PFSK-1 (cell line): ENCODE results near the gene C15orf40.

Experiments
- FOXP2 ChIP-seq: optimal IDR thresholded peaks from 2 replicates; pipeline ENCODE3; 2011; ENCODE audit warnings: borderline replicate concordance, control low read depth, inconsistent platforms; ENCODE audit not compliant: insufficient read depth; ENCODE audit errors: extremely low read length, extremely low read depth
- POLR2AphosphoS5 ChIP-seq: IDR thresholded peaks from 2 replicates; pipeline ENCODE4 v1.6.1; 2012; ENCODE audit warnings: low read depth, mild to moderate bottlenecking, control low read depth, low read length, moderate library complexity
- SIN3A ChIP-seq: IDR thresholded peaks from 2 replicates; pipeline ENCODE4 v1.6.1; 2012; ENCODE audit warnings: mild to moderate bottlenecking, low read length, moderate library complexity, borderline replicate concordance; ENCODE audit not compliant: insufficient read depth
- TAF1 ChIP-seq: IDR thresholded peaks from 2 replicates; pipeline ENCODE4 v1.6.1; 2012; ENCODE audit warnings: low read length, control low read depth, borderline replicate concordance; ENCODE audit not compliant: insufficient read depth
- TF ChIP-seq, protein P1 (sequence below), 2 experiments: IDR thresholded peaks; 2 replicates each; pipeline versions ENCODE4 v1.6.1 to v1.8.0; 2011 to 2012; ENCODE audit warnings: low read depth in 2 of 2, low read length in 2 of 2, control low read depth in 1 of 2, inconsistent platforms in 1 of 2, mild to moderate bottlenecking in 1 of 2, moderate library complexity in 1 of 2; ENCODE audit not compliant: insufficient read depth in 1 of 2

The C15orf40 gene

DNA sequence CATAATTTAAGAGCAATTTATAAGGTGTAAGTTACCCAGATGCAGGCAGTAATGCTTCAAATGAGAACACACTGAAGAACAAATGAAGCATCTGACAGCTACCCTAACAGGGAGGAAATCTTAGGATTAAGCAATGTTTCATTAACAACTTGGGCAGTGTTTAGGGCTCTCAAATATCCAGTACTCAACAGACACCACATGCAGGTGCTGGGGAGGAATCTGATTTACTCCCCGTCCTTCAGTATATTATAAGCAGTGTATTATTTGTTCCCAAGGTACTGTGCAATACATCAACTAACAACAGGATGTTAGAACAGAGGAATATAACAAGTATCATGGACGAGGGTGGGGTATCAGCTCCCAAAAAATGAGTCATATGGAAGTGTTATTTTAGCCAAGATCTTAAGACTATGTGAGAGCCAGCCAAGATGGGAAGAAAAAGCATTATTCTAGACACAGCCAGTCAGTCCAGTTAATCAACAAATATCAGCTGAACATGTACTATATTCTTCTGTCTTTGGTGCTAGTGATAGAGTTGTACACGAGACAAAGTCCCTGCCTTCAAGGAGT, 35.2 kb upstream of the C15orf40 start:
- no peak for TF ChIP-seq TAF1
- TF ChIP-seq, protein P1, sequence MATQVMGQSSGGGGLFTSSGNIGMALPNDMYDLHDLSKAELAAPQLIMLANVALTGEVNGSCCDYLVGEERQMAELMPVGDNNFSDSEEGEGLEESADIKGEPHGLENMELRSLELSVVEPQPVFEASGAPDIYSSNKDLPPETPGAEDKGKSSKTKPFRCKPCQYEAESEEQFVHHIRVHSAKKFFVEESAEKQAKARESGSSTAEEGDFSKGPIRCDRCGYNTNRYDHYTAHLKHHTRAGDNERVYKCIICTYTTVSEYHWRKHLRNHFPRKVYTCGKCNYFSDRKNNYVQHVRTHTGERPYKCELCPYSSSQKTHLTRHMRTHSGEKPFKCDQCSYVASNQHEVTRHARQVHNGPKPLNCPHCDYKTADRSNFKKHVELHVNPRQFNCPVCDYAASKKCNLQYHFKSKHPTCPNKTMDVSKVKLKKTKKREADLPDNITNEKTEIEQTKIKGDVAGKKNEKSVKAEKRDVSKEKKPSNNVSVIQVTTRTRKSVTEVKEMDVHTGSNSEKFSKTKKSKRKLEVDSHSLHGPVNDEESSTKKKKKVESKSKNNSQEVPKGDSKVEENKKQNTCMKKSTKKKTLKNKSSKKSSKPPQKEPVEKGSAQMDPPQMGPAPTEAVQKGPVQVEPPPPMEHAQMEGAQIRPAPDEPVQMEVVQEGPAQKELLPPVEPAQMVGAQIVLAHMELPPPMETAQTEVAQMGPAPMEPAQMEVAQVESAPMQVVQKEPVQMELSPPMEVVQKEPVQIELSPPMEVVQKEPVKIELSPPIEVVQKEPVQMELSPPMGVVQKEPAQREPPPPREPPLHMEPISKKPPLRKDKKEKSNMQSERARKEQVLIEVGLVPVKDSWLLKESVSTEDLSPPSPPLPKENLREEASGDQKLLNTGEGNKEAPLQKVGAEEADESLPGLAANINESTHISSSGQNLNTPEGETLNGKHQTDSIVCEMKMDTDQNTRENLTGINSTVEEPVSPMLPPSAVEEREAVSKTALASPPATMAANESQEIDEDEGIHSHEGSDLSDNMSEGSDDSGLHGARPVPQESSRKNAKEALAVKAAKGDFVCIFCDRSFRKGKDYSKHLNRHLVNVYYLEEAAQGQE (IDR thresholded peaks at IDR 0.05; ENCODE audit: insufficient read depth in 1 of 2, low read depth in 2 of 2, low read length in 2 of 2) = no peak
- no peak for TF ChIP-seq SIN3A
- no peak for TF ChIP-seq FOXP2
- no peak for TF ChIP-seq POLR2AphosphoS5

DNA sequence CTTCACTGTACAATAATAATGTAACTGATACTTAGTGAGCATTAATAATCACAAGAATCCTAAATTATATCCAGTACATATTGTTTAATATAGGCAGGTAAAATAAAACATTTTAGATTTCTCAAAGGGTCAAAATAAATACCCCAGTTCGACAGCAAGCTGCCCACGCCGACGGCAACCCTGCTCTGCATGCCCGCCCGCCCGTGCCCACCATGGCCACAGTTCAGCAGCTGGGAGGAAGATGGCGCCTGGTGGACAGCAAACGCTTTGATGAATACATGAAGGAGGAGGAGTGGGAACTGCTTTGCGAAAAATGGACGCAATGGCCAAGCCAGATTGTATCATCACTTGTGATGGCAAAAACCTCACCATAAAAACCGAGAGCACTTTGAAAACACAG, 32.7 kb upstream of the C15orf40 start:
- TF ChIP-seq SIN3A (no peak), POLR2AphosphoS5 (no peak), TAF1 (no peak)
- TF ChIP-seq, protein P1 (IDR thresholded peaks at IDR 0.05; ENCODE audit: insufficient read depth in 1 of 2, low read depth in 2 of 2, low read length in 2 of 2) = no peak

DNA sequence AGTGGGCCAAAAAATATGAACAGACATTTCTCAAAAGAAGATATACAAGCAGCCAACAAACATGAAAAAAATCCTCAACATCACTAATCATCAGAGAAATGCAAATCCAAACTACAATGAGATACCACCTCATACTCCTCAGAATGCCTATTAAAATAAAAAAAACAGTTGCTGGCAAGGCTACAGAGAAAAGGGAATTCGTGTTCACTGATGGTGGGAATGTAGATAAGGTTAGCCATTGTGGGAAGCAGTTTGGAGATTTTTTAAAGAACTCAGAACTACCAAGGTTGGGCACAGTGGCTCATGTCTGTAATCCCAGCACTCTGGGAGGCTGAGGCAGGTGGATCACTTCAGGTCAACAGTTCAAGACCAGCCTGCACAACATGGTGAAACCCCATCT, 27.8 kb upstream of the C15orf40 start:
- TF ChIP-seq SIN3A (no peak), POLR2AphosphoS5 (no peak), TAF1 (no peak), FOXP2 (no peak)
- TF ChIP-seq, protein P1 (IDR thresholded peaks at IDR 0.05; ENCODE audit: insufficient read depth in 1 of 2, low read depth in 2 of 2, low read length in 2 of 2) = no peak

DNA sequence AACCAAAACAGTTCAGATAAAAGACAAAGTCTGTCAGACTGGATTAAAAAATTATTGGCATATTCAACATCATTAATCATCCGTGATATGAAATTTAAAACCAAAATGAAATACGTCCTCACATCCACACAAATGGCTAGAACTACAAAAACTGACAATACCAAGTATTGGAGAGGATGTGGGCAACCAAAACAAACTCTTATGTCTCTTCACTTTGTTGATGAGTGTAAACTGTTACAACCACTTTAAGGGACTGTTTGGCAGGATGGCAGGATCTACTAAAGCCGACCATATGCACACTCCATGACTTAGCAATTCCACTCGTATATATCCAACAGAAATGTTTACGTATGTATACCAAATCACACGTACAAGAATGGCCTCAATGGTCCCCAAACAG, 24.8 kb upstream of the C15orf40 start:
- TF ChIP-seq POLR2AphosphoS5 = no peak
- no peak for TF ChIP-seq FOXP2
- TF ChIP-seq TAF1 = no peak
- no peak for TF ChIP-seq SIN3A
- TF ChIP-seq, protein P1 (IDR thresholded peaks at IDR 0.05; ENCODE audit: insufficient read depth in 1 of 2, low read depth in 2 of 2, low read length in 2 of 2) = no peak

DNA sequence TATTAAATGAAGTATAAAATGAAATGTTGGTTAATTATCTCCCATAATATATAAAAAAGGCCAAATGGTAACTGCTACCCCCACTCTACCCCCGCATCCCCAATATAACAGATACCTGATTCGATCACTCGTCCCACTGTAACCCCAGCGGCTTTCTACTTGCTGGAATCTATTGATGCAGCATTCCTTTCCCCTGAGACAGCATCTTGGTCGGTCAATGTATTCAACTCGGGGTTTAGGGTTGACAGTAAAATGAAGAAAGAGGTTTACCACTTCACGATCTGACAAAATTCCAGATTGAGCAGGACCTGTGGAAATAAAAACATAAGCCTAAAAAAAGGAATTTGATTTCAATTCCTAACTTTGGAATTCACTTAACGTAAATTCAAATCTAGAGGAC, 18.6 kb upstream of the C15orf40 start:
- TF ChIP-seq POLR2AphosphoS5 = no peak
- TF ChIP-seq, protein P1 (IDR thresholded peaks at IDR 0.05; ENCODE audit: insufficient read depth in 1 of 2, low read depth in 2 of 2, low read length in 2 of 2) = no peak
- no peak for TF ChIP-seq FOXP2
- no peak for TF ChIP-seq SIN3A
- no peak for TF ChIP-seq TAF1
